HUES6 (cell line): Measurements from ENCODE around the gene NDE1.
"Not testable (repeated sequence)": the region's sequence is repeated elsewhere in the genome, so short reads cannot be mapped to it uniquely, and the experiment has no call there.

Experiments
- H3K27ac ChIP-seq: 2 replicates; pipeline ENCODE4 v1.7.0; 2013; ENCODE audit warnings: low read depth, mild to moderate bottlenecking, low read length, inconsistent platforms
- H3K27me3 ChIP-seq: 2 replicates; pipeline ENCODE4 v1.6.1; 2013; ENCODE audit warnings: low read length; ENCODE audit not compliant: control insufficient read depth, insufficient read depth
- H3K36me3 ChIP-seq: 2 replicates; pipeline ENCODE4 v1.6.1; 2013; ENCODE audit warnings: low read length; ENCODE audit not compliant: control insufficient read depth, insufficient read depth
- H3K4me1 ChIP-seq: 2 replicates; pipeline ENCODE4 v1.6.1; 2013; ENCODE audit warnings: low read length; ENCODE audit not compliant: control insufficient read depth, insufficient read depth
- H3K4me3 ChIP-seq: 2 replicates; pipeline ENCODE4 v1.5.1; 2013; ENCODE audit warnings: low read depth, low read length
- H3K9ac ChIP-seq: one replicate; pipeline ENCODE4 v1.6.1; 2013; ENCODE audit warnings: mild to moderate bottlenecking, low read length
- H3K9me3 ChIP-seq: 2 replicates; pipeline ENCODE4 v1.6.1; 2013; ENCODE audit warnings: low read depth, low read length; ENCODE audit not compliant: control insufficient read depth, insufficient read depth

Gene NDE1

DNA sequence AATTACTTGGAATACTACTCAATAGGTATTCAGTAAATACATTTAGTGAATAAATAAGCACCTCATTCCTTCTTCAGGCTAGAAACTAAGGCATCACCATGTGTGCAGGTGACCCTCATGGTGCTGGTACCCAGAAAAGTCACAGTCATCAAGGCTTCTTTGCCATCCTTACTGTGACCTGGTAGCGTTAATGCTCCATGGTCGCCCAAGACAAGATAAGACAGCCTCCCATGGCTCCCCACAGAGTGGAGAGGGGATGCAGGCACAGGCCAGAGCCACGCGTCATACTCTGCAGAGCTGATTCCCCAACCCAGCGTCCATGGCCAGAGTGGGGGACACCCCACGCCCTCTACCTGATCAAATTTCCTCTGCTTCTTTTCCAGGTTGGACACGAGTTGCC lies 73.8 kb downstream of the NDE1 start:
- H3K27ac ChIP-seq = no peak overlapping the region

DNA sequence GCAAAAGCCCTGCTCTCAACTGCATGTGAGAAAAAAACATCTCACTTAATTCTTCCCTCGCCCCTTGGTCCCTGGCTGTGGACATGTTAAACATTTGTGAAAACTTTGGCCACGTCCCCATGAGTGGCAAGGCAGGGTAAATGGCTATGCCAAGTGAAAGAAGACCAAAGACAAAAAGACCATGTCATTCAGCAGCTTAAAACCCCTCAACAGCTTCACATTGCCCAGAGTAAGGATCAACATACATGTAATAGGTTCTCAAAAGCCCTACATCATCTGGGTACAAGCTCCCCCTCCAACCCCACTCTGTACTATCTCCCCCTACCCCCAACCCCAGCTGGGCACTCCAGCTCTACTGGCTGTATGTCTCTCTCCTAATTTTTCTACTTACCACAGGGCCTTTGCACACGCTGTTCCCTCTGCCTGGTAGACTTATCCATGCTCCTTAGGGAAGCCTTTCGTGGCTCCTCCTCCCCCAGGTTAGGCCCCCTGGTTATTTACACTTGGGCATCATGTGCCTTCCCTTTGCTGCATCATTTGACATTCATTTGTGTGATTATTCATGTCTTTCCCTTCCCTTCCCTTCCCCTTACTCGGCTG lies 75.7 kb downstream of the NDE1 start:
- Histone ChIP-seq H3K27ac (no peak overlapping the region), H3K9ac (no peak overlapping the region), H3K4me1 (no peaks in the 10 kb centered on the region), H3K4me3 (no peak overlapping the region), H3K27me3 (no peaks in the 10 kb centered on the region), H3K9me3 (no peaks in the 10 kb centered on the region), H3K36me3 (peaks cover 17% of the 10 kb centered on the region)

More for the DNA sequence above, 73.8 kb downstream of the NDE1 start:
- Histone ChIP-seq H3K4me3 (no peak overlapping the region), H3K4me1 (no peaks in the 10 kb centered on the region), H3K9me3 (no peaks in the 10 kb centered on the region), H3K27me3 (no peaks in the 10 kb centered on the region), H3K36me3 (peaks cover 17% of the 10 kb centered on the region), H3K9ac (no peak overlapping the region)

DNA sequence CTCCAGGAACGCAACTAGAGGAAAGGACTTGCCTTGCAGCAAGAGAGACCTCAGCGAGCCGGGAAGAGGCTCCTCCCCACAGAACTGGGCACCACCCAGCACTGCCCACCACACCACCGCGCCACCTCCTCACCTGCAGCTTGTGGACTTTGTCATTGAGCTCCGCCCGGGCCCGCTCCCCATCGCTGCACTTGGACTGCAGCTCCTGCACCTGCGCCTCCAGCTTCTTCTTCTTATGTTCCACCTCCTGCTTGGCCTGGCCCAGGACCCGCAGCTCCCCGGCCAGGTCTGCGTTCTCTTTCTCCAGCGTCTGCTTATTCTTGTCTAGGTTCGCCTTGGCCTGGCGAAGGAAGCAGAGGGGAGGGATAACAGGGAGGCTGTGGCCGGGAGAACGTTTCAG lies 76.7 kb downstream of the NDE1 start:
- no peak overlapping the region for H3K27ac ChIP-seq
- no peak overlapping the region for H3K4me3 ChIP-seq
- no peaks in the 10 kb centered on the region for H3K27me3 ChIP-seq
- H3K9ac ChIP-seq = no peak overlapping the region
- no peaks in the 10 kb centered on the region for H3K9me3 ChIP-seq
- H3K4me1 ChIP-seq = no peaks in the 10 kb centered on the region
- peaks cover 17% of the 10 kb centered on the region for H3K36me3 ChIP-seq

DNA sequence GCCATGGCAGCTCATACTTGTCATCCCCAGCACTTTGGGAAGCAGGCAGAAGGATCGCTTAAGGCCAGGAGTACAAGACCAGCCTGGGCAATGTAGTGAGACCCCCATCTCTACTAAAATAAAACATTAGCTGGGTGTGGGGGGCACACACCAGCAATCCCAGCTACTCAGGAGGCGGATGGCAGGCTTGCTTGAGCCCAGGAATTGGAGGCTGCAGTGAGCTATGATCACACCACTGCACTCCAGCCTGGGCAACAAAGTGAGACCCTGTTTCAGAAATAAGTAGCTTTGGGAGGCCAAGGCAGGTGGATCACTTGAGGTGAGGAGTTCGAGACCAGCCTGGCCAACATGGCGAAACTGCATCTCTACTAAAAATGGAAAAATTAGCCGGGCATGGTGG lies 77.7 kb downstream of the NDE1 start:
- H3K4me1 ChIP-seq, H3K9ac ChIP-seq, H3K4me3 ChIP-seq, H3K9me3 ChIP-seq, H3K27me3 ChIP-seq, H3K27ac ChIP-seq: not testable (repeated sequence)
- H3K36me3 ChIP-seq = peaks cover 17% of the 10 kb centered on the region

DNA sequence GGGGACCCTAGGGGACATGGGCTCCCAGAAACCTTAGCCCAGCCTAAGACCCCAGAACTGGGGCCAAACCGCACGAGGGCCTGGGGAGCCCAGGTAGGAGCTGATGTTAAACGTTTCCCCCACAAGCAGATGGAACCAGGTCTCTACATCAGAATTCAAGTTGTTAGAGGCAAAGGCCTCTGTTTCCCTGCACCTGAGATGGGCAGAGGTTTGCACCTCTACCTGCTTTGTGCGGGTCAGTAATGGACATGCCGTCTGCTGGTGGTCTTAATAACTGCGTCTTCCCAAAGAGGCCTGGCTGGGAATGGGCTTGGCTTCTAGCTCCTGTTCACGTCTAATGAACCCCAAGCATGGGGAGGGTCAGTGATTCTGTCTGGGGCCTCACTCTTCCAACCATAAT lies 79.1 kb downstream of the NDE1 start:
- peaks cover 12% of the 10 kb centered on the region for H3K36me3 ChIP-seq
- H3K9me3 ChIP-seq = no peaks in the 10 kb centered on the region
- H3K4me3 ChIP-seq = no peak overlapping the region
- H3K4me1 ChIP-seq = no peaks in the 10 kb centered on the region
- no peaks in the 10 kb centered on the region for H3K27me3 ChIP-seq
- no peak overlapping the region for H3K9ac ChIP-seq
- H3K27ac ChIP-seq = no peak overlapping the region

DNA sequence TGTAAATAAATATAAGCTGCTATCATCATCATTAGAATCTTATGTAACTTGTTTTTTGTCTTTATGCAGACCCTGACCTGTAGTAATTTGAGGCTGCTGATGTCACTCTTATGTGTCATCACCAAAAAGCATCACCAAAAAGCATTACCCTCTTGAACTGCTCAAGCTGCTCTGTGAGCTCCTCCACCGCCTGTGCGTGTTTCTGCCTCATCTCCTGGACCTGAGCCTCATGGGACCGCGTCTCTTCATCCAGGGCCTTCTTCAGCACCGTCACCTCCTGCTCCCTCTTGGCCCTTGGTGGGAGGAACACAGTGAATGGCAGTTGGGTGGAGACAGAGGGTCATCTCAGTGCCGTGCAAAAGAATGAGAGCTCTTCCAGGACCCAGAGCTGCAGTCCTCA lies 82.4 kb downstream of the NDE1 start:
- Histone ChIP-seq H3K27me3 (no peaks in the 10 kb centered on the region), H3K9me3 (no peaks in the 10 kb centered on the region), H3K27ac (no peak overlapping the region), H3K4me3 (no peak overlapping the region), H3K36me3 (no peaks in the 10 kb centered on the region), H3K9ac (no peak overlapping the region), H3K4me1 (no peaks in the 10 kb centered on the region)

DNA sequence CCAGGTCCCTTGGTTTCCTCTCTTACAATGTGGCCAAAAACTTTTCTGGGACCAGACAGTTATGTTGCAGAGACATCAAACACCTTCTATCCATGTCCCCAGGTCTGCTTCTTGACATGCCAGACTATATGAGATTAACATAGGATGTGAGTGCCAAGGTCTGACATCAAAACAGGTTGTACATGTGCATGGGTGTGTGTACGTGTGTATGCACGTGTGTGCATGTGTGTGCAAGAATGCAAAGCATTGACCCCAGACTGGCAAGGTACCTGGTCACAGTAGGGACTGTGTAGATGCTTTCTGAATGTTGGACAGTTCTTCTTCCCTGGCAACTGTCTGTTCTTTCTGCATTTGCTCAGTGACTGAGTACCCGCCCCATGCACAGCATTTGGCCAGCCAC lies 85.6 kb downstream of the NDE1 start:
- no peaks in the 10 kb centered on the region for H3K4me1 ChIP-seq
- H3K9ac ChIP-seq = no peak overlapping the region
- H3K36me3 ChIP-seq = no peaks in the 10 kb centered on the region
- no peaks in the 10 kb centered on the region for H3K9me3 ChIP-seq
- H3K4me3 ChIP-seq = no peak overlapping the region
- no peaks in the 10 kb centered on the region for H3K27me3 ChIP-seq
- H3K27ac ChIP-seq = no peak overlapping the region

DNA sequence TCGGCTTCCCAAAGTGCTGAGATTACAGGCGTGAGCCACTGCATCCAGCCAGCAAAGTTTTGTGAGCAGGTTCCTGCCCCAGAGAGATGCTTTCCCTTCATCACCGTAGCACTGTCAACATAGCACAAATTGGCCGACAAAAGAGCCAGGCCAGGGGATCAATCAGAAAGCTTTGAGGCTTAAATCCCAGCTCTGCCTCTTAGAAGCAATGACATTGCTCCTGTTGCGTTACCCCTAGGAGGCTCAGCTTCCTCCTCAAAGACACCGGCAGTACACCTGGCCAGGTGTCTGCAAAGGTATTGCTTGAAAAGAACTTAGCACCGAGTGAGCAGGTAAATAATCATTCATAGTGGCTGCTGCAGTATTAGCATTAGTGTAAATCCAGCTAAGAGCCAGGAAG lies 86.5 kb downstream of the NDE1 start:
- Histone ChIP-seq H3K4me3 (no peak overlapping the region), H3K27ac (no peak overlapping the region), H3K9ac (no peak overlapping the region), H3K4me1 (no peaks in the 10 kb centered on the region), H3K36me3 (no peaks in the 10 kb centered on the region), H3K9me3 (no peaks in the 10 kb centered on the region), H3K27me3 (no peaks in the 10 kb centered on the region)

DNA sequence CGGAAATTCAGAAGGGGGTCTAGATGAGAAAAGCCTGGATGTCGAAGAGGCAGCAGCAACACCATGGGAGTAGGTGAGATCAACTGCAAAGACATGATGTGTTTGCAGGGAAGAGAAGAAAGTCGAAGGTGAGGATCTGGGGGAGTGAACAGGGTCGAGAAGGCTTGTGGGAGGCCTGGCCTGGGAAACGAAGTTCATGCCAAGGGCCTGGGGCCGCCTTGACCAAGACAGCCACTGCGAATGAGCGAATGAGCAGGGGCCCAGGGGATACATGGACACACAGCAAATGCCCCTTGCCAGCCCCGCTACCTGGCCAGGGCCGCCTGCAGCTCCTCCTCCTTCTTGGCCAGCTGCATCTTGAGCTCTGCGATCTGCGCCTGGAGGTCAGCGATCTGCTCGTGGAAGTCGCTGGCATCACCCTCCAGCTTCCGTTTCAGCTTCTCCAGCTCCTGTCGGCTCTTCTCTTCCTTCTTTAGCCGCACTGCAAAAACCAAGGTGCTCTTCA lies 87.1 kb downstream of the NDE1 start:
- no peaks in the 10 kb centered on the region for H3K27me3 ChIP-seq
- no peak overlapping the region for H3K4me3 ChIP-seq
- H3K27ac ChIP-seq = no peak overlapping the region
- H3K4me1 ChIP-seq = no peaks in the 10 kb centered on the region
- H3K36me3 ChIP-seq = no peaks in the 10 kb centered on the region
- H3K9ac ChIP-seq = no peak overlapping the region
- H3K9me3 ChIP-seq = no peaks in the 10 kb centered on the region

DNA sequence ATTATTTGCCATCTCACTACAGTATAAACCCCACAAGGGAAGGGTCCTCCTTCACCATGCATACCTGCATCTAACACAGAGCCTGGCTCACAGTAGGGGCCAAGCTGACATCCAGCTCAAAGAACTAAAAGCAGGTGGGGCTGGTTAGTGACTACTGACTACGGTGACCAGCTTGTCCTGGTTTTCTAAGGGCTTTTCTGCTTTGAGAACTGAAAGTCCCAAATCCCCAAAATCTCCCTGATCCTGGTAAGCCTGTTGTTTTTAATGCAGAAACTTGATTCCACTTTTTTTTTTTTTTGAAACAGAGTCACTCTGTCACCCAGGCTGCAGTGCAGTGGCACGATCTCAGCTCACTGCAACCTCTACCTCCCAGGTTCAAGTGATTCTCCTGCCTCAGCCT lies 89.4 kb downstream of the NDE1 start:
- H3K4me1 ChIP-seq = no peaks in the 10 kb centered on the region
- no peaks in the 10 kb centered on the region for H3K27me3 ChIP-seq
- no peak overlapping the region for H3K4me3 ChIP-seq
- H3K9me3 ChIP-seq = no peaks in the 10 kb centered on the region
- no peaks in the 10 kb centered on the region for H3K36me3 ChIP-seq
- no peak overlapping the region for H3K9ac ChIP-seq
- no peak overlapping the region for H3K27ac ChIP-seq

DNA sequence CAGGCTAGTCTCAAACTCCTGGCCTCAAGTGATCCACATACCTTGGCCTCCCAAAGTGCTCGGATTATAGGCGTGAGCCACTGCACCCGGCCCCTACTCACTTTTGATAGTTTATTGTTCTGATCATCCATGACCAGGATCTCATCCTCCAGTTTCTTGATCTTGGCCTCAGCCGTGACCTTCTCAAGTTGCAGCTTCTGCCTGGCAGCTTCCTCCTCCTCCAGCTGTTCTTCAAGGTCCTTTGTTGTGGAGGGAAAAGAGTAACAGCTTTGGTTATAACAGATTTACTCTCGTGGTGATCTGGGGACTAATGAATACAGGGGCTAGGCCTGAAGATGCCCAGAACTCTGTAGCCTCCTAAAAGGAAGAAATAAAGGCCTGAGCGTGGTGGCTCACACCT lies 89.9 kb downstream of the NDE1 start:
- Histone ChIP-seq H3K4me1 (no peaks in the 10 kb centered on the region), H3K27ac (no peak overlapping the region), H3K4me3 (no peak overlapping the region), H3K27me3 (no peaks in the 10 kb centered on the region), H3K9me3 (no peaks in the 10 kb centered on the region), H3K9ac (no peak overlapping the region), H3K36me3 (no peaks in the 10 kb centered on the region)
